ENCODE results near the gene PCGF3. TPM values are rescaled to one million over a fixed set of nuclear protein-coding genes. Genes with fewer than 3 reads are reported as not detected.
A peak's percentile ranks its signal among the peaks of the same experiment; 100 is the strongest.
"Not testable (repeated sequence)": the region's sequence is repeated elsewhere in the genome, so short reads cannot be mapped to it uniquely, and the experiment has no call there.

PCGF3 gene
- total RNA-seq, 1 experiment from 2014 or later: 18.7 TPM

- H3K9me3 ChIP-seq (ENCODE audit: low read length); H4K20me1 ChIP-seq (ENCODE audit: insufficient read depth, low read depth, low read length); H3K27me3 ChIP-seq (ENCODE audit: low read length); H3K4me1 ChIP-seq (ENCODE audit: low read length); DNase-seq; H3K4me2 ChIP-seq (ENCODE audit: low read depth, low read length, poor library complexity, severe bottlenecking); H3K36me3 ChIP-seq (ENCODE audit: insufficient read depth, low read length); H3K27ac ChIP-seq (ENCODE audit: low read length); H3K9ac ChIP-seq (ENCODE audit: low read length); H3K9me2 ChIP-seq (replicated peaks; ENCODE audit: insufficient read depth, low read length); H3K79me2 ChIP-seq (ENCODE audit: low read length); H2AFZ ChIP-seq (ENCODE audit: low read length); H3K4me3 ChIP-seq (ENCODE audit: low read length): not testable (repeated sequence)
Measured at GRCh38 chr4:759810-760209, 54.2 kb downstream of the PCGF3 start.

GRCh38 chr4:760616-761015 lies 55.0 kb downstream of the PCGF3 start:
- no peak overlapping the region for H2AFZ ChIP-seq (ENCODE audit: low read length)
- no peak overlapping the region for H3K4me2 ChIP-seq (ENCODE audit: low read depth, low read length, poor library complexity, severe bottlenecking)
- H3K9ac ChIP-seq (ENCODE audit: low read length): no peak overlapping the region
- no peaks in the 10 kb centered on the region for H4K20me1 ChIP-seq (ENCODE audit: insufficient read depth, low read depth, low read length)
- no peak for DNase-seq
- H3K79me2 ChIP-seq (ENCODE audit: low read length): no peaks in the 10 kb centered on the region
- no peak overlapping the region for H3K27ac ChIP-seq (ENCODE audit: low read length)
- no peaks in the 10 kb centered on the region for H3K4me1 ChIP-seq (ENCODE audit: low read length)
- no peaks in the 10 kb centered on the region for H3K9me2 ChIP-seq (replicated peaks; ENCODE audit: insufficient read depth, low read length)
- no peak overlapping the region for H3K4me3 ChIP-seq (ENCODE audit: low read length)
- no peaks in the 10 kb centered on the region for H3K27me3 ChIP-seq (ENCODE audit: low read length)
- H3K36me3 ChIP-seq (ENCODE audit: insufficient read depth, low read length): 0 out of 2 replicates have a peak, but pooled peaks cover 3% of the 10 kb centered on the region
- no peaks in the 10 kb centered on the region for H3K9me3 ChIP-seq (ENCODE audit: low read length)

- H2AFZ ChIP-seq (ENCODE audit: low read length): no peak overlapping the region
- no peak overlapping the region for H3K27ac ChIP-seq (ENCODE audit: low read length)
- H3K9ac ChIP-seq (ENCODE audit: low read length): no peak overlapping the region
- no peak overlapping the region for H3K4me3 ChIP-seq (ENCODE audit: low read length)
- H3K79me2 ChIP-seq (ENCODE audit: low read length): no peaks in the 10 kb centered on the region
- H3K4me1 ChIP-seq (ENCODE audit: low read length): no peaks in the 10 kb centered on the region
- H3K4me2 ChIP-seq (ENCODE audit: low read depth, low read length, poor library complexity, severe bottlenecking): no peak overlapping the region
- H3K9me3 ChIP-seq (ENCODE audit: low read length): no peaks in the 10 kb centered on the region
- H3K27me3 ChIP-seq (ENCODE audit: low read length): no peaks in the 10 kb centered on the region
- no peaks in the 10 kb centered on the region for H4K20me1 ChIP-seq (ENCODE audit: insufficient read depth, low read depth, low read length)
- DNase-seq: no peak
- no peaks in the 10 kb centered on the region for H3K9me2 ChIP-seq (replicated peaks; ENCODE audit: insufficient read depth, low read length)
- 0 out of 2 replicates have a peak, but pooled peaks cover 3% of the 10 kb centered on the region for H3K36me3 ChIP-seq (ENCODE audit: insufficient read depth, low read length)
Measured at GRCh38 chr4:761086-761485, 55.5 kb downstream of the PCGF3 start.

GRCh38 chr4:761739-762138 lies 56.1 kb downstream of the PCGF3 start:
- Histone ChIP-seq H3K79me2 (ENCODE audit: low read length) (no peaks in the 10 kb centered on the region), H3K36me3 (ENCODE audit: insufficient read depth, low read length) (0 out of 2 replicates have a peak, but pooled peaks cover 3% of the 10 kb centered on the region), H3K4me1 (ENCODE audit: low read length) (no peaks in the 10 kb centered on the region), H2AFZ (ENCODE audit: low read length) (no peak overlapping the region), H3K4me2 (ENCODE audit: low read depth, low read length, poor library complexity, severe bottlenecking) (no peak overlapping the region), H3K27ac (ENCODE audit: low read length) (no peak overlapping the region), H3K9me3 (ENCODE audit: low read length) (no peaks in the 10 kb centered on the region), H3K4me3 (ENCODE audit: low read length) (no peak overlapping the region), H3K9ac (ENCODE audit: low read length) (no peak overlapping the region), H4K20me1 (ENCODE audit: insufficient read depth, low read depth, low read length) (no peaks in the 10 kb centered on the region), H3K9me2 (replicated peaks; ENCODE audit: insufficient read depth, low read length) (no peaks in the 10 kb centered on the region), H3K27me3 (ENCODE audit: low read length) (no peaks in the 10 kb centered on the region)
- DNase-seq: no peak

GRCh38 chr4:762211-763190 lies 56.9 kb downstream of the PCGF3 start:
- Histone ChIP-seq H3K79me2 (ENCODE audit: low read length) (no peaks in the 10 kb centered on the region), H3K4me2 (ENCODE audit: low read depth, low read length, poor library complexity, severe bottlenecking) (no peak overlapping the region), H3K27ac (ENCODE audit: low read length) (no peak overlapping the region), H3K27me3 (ENCODE audit: low read length) (no peaks in the 10 kb centered on the region), H4K20me1 (ENCODE audit: insufficient read depth, low read depth, low read length) (no peaks in the 10 kb centered on the region), H3K9ac (ENCODE audit: low read length) (no peak overlapping the region), H2AFZ (ENCODE audit: low read length) (no peak overlapping the region), H3K9me2 (replicated peaks; ENCODE audit: insufficient read depth, low read length) (no peaks in the 10 kb centered on the region), H3K36me3 (ENCODE audit: insufficient read depth, low read length) (0 out of 2 replicates have a peak, but pooled peaks cover 3% of the 10 kb centered on the region), H3K4me1 (ENCODE audit: low read length) (no peaks in the 10 kb centered on the region), H3K9me3 (ENCODE audit: low read length) (no peaks in the 10 kb centered on the region), H3K4me3 (ENCODE audit: low read length) (no peak overlapping the region)
- peak; percentile 67 for DNase-seq

GRCh38 chr4:763191-763810 lies 57.7 kb downstream of the PCGF3 start:
- H3K4me2 ChIP-seq (ENCODE audit: low read depth, low read length, poor library complexity, severe bottlenecking): no peak overlapping the region
- 0 out of 2 replicates have a peak, but pooled peaks cover 5% of the 10 kb centered on the region for H3K79me2 ChIP-seq (ENCODE audit: low read length)
- DNase-seq: no peak
- H3K4me3 ChIP-seq (ENCODE audit: low read length): no peak overlapping the region
- no peaks in the 10 kb centered on the region for H3K4me1 ChIP-seq (ENCODE audit: low read length)
- H3K36me3 ChIP-seq (ENCODE audit: insufficient read depth, low read length): peaks cover 6% of the 10 kb centered on the region; the same call in 1 of the 2 replicates
- no peak overlapping the region for H3K9ac ChIP-seq (ENCODE audit: low read length)
- no peaks in the 10 kb centered on the region for H4K20me1 ChIP-seq (ENCODE audit: insufficient read depth, low read depth, low read length)
- no peaks in the 10 kb centered on the region for H3K9me3 ChIP-seq (ENCODE audit: low read length)
- H3K27ac ChIP-seq (ENCODE audit: low read length): no peak overlapping the region
- H2AFZ ChIP-seq (ENCODE audit: low read length): no peak overlapping the region
- H3K27me3 ChIP-seq (ENCODE audit: low read length): no peaks in the 10 kb centered on the region
- no peaks in the 10 kb centered on the region for H3K9me2 ChIP-seq (replicated peaks; ENCODE audit: insufficient read depth, low read length)

- H4K20me1 ChIP-seq (ENCODE audit: insufficient read depth, low read depth, low read length): no peaks in the 10 kb centered on the region
- no peak overlapping the region for H3K4me3 ChIP-seq (ENCODE audit: low read length)
- H3K27me3 ChIP-seq (ENCODE audit: low read length): no peaks in the 10 kb centered on the region
- no peaks in the 10 kb centered on the region for H3K4me1 ChIP-seq (ENCODE audit: low read length)
- H3K4me2 ChIP-seq (ENCODE audit: low read depth, low read length, poor library complexity, severe bottlenecking): no peak overlapping the region
- no peak for DNase-seq
- no peak overlapping the region for H2AFZ ChIP-seq (ENCODE audit: low read length)
- peaks cover 10% of the 10 kb centered on the region; the same call in 1 of the 2 replicates for H3K36me3 ChIP-seq (ENCODE audit: insufficient read depth, low read length)
- H3K9me3 ChIP-seq (ENCODE audit: low read length): no peaks in the 10 kb centered on the region
- 0 out of 2 replicates have a peak, but pooled peaks cover 5% of the 10 kb centered on the region for H3K79me2 ChIP-seq (ENCODE audit: low read length)
- H3K9me2 ChIP-seq (replicated peaks; ENCODE audit: insufficient read depth, low read length): no peaks in the 10 kb centered on the region
- H3K27ac ChIP-seq (ENCODE audit: low read length): no peak overlapping the region
- no peak overlapping the region for H3K9ac ChIP-seq (ENCODE audit: low read length)
Measured at GRCh38 chr4:763922-764321, 58.3 kb downstream of the PCGF3 start.

Data from Karpas-422 (cell line).